HG03521 (cell line): ENCODE data around the gene CTF1.
"Not testable (repeated sequence)": the region's sequence is repeated elsewhere in the genome, so short reads cannot be mapped to it uniquely, and the experiment has no call there.

Source experiments
- ATAC-seq: cut with Tn5 transposase; IDR thresholded peaks from one replicate; pipeline ENCODE4 v1.9.1; 2021; ENCODE audit warnings: mild to moderate bottlenecking, moderate library complexity; ENCODE audit not compliant: unreplicated experiment

CTF1 gene

DNA sequence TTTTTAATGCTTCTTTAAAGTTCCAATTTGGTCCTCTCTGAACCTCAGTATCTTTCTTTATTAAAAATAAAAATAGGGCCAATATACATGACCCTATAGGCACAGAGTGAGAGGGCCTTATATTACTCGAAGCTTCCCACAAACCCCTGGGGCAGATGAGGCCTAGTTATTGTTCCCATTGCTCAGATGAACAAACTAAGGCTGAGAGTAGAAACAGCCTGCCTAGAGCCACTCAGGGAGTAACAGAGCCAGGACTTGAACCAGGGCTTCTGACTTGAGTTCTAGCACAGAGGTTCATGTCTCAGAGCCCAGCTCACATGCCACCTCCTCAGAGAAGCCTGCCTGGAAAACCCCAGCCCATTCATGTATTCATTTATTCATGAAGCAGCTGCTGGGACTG, 10.3 kb upstream of the CTF1 start:
- ATAC-seq, result no peak

DNA sequence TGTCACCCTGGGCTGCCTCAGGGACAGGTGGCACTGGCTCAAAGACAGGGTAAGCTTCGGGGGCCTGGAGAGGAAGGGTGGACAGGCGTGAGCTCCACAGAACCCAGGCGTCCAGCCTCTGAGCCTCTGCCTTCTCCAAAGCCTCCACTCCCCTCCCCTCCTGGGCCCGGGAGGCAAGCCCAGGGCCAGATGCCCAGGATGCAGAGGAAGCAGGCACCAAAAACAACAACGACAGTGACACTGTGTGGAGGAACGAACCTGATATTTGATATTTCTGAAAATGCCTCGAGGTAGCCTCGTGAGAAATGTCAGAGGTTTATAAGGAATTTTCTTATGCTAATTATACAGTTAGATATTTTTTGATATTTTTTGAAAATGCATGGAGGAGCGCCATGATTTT, 8.5 kb upstream of the CTF1 start:
- ATAC-seq, result no peak

DNA sequence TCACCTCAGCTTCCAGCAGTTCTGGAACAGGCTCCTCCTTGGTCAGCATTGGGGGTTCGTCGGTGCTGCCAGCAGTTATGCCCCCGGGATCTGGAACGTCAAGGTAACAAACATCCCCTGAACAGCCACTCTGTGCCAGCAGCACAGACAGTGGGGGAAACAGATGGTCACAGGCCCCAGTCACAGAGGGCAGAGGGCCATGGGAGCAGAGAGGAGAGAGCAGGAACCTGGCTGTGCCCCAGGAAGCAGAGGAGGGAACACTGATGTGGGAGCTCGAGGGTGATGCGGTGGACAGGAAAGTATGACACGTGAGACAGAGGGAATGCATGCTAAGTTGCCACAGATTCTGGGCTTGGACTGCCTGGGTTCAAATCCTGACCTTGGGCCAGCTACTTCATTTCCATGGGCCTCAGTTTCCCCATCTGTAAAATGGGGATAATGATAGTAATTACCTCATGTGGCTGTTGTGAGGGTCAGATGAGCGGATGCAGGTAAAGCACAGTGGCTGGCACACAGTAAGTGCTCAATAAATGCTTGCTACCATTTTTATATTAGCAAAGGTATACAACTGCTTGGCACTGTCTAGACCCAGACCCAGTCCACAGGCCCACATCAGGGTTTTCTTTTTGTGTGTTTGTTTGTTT, 7.4 kb upstream of the CTF1 start:
- no peak for ATAC-seq

DNA sequence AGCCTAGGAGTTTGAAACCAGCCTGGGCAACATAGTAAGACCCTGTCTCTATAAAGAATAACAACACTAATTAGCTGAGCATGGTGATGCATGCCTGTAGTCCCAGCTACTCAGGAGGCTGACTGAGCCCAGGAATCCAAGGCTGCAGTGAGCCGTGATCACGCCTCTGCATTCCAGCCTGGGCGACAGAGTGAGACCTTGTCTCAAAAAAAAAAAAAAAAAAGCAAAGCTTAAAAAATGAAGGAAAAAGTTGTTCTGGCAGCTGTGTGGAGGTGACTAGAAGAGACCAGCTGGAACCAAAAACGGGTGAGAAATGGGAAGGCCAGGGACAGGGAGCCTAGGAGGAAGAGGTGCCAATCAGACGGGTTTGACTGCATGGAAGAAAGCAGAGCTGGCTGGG, 6.7 kb upstream of the CTF1 start:
- ATAC-seq, result no peak

DNA sequence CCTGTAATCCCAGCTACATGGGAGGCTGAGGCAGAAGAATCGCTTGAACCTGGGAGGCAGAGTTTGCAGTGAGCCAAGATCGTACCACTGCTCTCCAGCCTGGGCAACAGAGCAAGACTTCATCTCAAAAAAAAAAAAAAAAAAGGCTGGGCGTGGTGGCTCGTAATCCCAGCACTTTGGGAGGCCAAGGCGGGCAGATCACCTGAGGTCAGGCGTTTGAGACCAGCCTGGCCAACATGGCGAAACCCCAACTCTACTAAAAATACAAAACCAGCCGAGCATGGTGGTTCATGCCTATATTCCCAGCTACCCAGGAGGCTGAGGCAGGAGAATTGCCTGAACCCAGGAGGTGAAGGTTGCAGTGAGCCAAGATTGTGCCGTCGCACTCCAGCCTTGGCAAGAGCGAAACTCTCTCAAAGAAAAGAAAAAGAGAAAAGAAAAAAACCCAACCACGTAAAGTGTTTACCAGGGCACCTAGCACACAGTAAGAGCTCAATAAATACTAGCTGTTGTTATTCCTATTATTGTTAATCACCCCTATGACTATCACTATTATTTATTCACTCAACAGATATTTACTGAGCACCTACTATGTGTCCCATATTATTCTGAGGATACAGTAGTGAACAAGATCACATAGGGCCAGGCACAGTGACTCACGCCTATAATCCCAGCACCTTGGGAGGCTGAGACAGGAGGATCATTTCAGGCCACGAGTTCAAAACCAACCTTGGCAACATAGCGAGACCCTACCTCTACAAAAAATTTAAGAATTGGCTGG, 5.2 kb upstream of the CTF1 start:
- ATAC-seq, result not testable (repeated sequence)

DNA sequence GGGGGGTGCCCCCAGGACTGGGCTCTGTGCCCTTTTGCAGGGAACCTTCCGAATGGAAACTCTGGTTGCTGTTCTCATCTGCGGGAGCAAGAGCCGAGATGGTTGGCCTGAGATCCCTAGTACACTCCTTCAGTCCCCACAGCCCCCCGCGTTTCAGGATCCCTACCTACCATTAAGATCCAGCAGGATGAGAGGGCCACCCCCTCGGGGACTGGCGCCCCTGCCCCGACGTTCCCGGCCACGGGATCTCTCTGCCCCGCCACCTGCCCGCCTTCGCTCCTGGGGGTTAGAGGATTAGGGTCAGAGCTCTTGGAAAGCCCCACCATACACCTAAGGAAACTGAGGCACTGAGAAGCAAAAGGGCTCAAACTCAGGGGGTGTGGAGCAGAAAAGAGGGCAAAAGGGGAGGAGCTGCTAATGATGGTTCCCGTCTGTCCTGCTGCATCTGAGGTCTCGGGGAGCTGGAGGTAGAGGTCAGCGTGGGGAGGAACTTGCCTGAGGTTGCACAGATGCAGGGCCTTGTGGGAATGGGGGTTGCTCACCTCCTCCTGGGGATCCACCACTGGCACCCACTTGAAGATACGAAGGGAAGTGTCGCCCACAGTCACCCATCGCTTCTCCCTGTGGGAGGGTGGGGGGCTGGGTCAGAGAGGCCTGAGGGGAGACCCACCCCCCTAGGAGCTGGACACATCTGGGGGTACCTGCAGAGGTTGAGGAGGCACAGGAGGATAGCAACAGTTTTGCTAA, 3.6 kb upstream of the CTF1 start:
- ATAC-seq, result no peak

DNA sequence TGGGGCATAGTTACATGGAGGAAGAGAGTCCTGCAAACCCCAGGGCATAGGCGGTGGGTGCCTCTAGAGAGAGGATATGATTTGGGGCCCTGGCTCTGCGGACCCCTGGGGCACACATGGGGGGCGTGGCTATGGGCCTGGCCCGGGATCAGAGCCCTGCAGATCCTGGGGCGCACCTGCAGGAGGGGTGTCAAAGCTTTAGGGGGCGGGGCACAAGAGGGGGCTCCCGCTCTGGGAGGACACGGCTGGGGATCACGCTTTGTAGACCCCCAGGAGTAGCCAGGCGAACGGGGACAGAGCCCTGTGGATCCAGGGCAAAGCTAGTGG, 3.0 kb upstream of the CTF1 start:
- peak; percentile 4 for ATAC-seq

DNA sequence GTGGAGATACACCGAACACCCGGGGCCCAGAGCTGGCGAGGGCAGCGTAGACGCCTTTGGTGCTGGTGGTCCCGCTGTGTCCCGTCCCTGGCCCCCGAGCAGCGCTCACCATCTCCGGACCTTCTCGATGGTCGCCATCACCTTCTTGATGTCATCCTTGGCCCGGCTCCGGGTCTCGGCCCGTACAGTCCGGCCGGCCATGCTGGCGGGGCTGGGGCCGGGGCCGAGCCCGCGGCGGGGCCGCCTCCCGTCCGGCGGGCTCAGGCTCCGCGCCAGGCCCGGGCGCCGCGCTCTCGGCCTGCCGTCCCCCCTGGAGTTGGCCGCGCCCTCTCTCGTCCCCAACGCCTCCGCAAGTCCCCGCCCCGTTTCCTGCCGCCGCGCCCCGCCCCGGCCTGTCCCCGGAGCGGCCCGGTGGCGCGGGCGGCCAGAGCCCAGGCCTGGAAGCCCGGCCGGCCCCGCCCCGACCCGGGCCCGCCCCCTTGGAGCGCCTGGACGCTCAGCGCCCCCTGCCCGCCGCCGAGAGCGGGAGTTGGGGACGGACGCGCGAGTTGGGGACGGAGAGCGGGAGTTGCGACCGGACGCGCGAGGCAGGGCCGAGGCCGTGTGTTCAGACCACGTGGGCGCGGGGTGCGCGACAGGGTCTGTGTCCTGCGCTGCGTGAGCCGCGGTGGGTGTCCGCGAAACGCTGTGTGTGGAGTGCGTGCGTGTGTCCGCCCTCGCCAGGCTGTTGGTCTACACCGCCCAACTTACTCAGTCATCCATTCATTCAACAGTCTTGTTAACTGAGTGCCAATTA, 2.5 kb upstream of the CTF1 start, which contains the start of gene BCL7C:
TSS of gene BCL7C (minus strand) at position 334 of the 796 bp plus-strand sequence. CDS start at position 201, 133 bp downstream.
- peak; percentile 66 for ATAC-seq

DNA sequence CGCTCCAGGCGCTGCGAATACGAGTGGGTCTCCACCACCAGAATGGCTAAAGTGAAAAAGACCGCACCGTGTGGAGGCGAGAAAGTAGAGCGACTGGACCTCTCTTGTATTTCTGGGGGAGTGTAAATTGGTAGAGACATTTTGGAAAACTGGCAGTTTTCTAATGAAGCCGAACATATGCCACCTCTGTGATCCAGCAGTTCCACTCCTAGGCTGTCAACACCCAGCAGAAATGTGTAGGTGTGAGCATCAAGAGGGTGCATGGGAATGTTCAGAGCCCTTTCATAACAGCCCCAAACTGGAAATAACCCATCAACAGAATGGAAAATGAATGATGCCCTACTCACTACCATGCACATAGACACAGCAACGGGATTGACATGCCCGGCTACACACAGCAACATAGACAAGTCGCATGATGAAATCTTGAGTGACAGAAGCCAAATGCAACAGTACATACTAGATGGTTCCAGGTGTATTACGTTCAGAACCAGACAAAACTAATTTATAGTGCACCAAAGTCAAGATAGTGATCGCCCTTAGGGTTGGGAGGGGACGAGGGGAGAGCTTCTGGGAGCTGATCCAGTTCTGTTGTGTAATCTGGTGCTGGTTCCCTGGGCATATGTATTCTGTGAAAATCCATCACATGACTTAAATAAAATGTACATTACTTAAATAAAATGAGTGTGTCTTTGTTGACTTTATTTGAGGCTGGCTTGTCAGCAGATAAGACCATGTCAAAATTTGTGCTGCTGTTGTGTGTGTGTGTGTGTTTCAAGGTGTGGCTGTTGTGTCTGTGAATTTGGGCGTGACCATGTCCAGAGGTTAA, 1.7 kb upstream of the CTF1 start:
- no peak for ATAC-seq

DNA sequence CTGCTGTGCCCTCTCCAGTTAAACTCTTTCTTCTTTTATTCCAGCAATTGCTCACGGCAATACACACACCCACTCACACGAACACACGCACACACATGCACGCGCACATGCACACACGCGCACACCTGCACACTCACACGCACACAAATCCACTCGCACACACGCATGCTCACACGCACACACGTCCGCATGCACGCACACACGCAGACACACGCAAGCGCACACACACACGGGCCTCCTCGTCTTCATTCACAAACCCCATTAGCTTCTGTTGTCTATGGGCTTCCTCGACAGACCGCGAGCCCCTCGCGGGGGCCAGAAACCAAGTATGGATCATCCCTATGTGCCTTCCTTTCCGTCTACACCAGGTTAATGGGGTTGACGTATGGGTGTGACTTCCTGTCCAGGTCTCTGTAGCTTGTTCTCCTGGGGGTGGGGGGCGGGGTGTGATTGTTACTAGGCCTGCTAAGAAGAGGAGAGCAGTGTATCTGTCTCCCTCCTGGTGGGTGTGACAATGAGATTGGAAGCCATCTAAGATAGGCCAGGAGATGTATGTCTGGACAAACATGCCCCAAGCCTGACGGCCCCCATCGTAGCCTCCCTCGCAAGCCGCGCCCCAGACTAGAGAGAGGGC, 670 bp upstream of the CTF1 start:
- ATAC-seq, result no peak

DNA sequence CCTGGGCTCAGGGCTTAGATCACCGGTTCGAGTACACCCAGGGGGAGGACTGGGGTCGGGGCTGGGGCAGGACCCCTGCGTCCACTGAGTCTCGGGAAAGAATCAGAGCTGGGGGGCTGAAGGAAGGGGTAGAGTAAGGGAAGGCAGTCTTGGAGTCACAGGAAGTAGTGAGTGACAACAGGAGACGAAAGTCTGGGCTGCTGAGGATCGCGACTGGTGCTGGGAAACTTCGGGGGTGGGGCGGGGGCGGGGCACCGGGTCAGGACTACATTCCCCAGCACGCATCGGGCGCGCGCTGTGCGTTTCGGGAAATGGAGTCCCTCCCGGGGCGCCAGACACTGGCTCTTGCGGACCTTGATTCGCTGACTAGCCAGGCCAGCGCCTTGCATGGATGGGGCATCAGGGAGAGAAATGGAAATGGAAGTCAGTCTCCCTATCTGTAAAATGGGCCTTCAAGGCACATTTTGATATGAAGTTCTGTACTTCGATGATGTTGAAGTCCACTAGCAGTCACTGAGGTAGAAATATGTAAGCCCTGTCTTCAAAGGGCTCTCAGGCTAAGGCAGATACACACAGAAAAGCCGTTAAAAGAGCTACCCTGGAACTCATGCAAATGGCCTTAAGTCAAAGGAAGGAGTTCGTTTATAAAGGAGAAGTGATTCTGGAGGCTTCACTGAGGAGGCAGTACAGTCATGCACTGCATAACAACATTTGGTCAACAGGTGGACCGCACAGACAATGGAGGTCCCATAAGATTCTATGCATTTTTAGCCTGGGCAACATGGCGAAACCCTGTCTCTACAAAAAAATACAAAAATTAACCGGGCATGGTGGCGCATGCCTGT, 697 bp downstream of the CTF1 start:
- no peak for ATAC-seq

DNA sequence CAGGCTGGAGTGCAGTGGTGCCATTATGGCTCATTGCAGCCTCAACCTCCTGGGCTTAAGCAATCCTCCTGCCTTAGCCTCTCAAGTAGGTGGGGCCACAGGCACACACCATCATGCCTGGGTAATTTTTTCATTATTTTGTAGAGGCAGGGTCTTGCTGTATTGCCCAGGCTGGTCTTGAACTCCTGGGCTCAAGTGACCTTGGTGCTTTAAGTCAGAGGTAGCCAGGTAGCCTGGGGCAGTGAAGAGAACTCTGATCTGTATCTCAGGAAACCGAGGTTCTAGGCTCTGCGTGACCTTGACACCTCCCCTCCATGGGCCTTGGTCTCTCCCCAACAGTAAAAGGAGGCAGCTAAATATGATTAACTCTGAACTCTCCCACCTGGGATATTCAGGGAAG, 3.4 kb downstream of the CTF1 start:
- ATAC-seq, result no peak

DNA sequence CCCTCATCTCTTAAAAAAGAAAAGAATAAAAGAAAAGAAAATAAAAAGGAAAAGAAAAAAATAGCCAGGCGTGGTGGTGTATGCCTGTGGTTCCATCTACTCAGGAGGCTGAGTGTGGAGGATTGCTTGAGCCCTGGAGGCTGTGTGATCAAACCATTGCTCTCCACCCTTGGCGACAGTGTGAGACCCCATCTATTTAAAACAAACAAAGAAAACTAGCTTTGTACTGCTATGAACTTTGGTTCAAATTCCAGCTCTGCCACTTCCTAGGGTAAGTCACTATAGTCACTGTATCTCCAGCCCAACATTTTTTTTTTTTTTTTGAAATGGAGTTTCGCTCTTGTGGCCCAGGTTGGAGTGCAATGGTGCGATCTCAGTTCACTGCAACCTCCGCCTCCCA, 4.2 kb downstream of the CTF1 start:
- no peak for ATAC-seq

DNA sequence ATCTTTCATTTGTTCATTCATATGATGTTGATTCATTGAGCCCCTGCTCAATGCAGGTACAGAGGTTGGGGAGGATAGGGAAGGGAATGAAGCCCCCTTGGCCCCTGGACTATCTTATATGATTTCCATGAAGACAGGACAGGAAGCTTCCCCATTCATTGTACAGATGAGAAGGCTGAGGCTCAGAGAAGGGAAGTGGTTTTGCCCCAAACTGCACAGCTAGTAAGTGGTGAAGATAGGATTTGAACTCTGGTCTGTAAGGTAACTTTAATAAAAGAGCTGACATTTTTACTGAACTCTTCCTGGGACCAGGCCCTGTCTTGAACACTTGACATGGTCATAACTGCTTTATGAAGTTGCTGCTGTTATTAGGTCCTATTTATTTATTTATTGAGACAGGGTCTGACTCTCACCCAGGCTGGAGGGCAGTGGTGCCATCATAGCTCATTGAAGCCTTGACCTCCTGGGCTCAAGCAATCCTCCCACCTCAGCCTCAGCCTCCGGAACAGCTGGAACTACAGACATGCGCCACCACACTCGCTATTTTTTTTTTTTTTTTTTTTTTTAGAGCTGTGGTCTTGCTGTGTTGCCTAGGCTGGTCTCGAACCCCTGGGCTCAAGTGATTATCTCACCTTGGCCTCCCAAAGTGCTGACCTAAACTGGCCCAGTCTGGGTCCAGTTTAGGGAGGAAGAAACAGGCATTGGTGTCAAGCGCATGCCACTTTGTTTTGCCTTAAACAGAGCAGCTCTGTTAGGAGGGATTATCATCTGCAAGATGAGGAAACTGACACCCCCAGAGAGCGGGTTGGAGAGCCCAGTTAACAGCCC, 5.0 kb downstream of the CTF1 start:
- no peak for ATAC-seq

DNA sequence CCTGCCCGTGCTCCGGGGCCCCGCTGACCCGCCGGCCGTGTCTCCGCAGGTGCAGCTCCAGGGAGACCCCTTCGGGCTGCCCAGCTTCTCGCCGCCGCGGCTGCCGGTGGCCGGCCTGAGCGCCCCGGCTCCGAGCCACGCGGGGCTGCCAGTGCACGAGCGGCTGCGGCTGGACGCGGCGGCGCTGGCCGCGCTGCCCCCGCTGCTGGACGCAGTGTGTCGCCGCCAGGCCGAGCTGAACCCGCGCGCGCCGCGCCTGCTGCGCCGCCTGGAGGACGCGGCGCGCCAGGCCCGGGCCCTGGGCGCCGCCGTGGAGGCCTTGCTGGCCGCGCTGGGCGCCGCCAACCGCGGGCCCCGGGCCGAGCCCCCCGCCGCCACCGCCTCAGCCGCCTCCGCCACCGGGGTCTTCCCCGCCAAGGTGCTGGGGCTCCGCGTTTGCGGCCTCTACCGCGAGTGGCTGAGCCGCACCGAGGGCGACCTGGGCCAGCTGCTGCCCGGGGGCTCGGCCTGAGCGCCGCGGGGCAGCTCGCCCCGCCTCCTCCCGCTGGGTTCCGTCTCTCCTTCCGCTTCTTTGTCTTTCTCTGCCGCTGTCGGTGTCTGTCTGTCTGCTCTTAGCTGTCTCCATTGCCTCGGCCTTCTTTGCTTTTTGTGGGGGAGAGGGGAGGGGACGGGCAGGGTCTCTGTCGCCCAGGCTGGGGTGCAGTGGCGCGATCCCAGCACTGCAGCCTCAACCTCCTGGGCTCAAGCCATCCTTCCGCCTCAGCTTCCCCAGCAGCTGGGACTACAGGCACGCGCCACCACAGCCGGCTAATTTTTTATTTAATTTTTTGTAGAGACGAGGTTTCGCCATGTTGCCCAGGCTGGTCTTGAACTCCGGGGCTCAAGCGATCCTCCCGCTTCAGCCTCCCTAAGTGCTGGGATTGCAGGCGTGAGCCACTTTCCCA, 5.9 kb downstream of the CTF1 start:
- peak; percentile 47 for ATAC-seq

DNA sequence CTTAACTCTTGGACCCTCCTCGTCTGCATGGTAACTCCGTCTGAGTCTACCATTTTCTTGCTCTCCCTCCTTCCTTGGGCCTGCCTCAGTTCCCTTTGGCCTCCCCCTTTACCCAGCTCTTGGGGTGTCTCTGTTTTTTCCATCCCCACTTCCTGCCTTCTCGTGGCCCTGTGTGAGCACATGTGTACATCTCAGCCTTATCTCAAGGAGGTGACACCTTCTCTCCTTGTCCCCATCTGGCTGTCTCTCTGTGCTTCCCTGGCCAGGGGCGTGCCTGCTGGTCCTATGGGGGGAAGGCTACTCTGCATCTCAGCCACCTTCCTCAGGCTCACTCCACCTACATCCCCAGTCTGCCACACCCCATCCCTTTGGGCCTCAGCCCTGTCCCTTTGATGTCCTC, 6.6 kb downstream of the CTF1 start:
- ATAC-seq, result no peak

DNA sequence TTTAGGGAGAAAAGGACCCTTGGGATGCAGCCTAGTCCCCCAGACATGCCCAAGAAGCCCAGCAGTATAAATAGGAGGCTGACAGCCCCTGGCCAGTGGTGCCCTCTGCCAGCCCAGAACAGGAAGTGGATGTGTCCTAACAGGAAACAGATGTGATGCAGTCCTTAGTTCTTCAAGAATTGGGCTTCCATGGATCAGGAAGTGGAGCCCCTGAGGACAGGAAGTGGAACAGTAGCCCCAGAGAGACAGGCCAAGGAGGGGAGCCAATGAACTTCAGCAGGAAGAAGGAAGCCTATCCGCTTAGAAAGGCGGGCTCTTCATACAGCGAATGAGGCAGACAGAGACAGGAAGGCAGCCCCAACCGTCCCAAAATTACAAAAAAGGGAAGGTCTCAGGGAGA, 7.2 kb downstream of the CTF1 start:
- no peak for ATAC-seq
